Measurements from ENCODE around the gene SRRM3. TPM values are rescaled to one million over a fixed set of nuclear protein-coding genes. Genes with fewer than 3 reads are reported as not detected.

The SRRM3 gene
- total and polyA plus RNA-seq, 9 of the 15 experiments (the other 6 are each of a cell fraction or from before 2014, with no cell fraction given), result 0.04 to 0.91 (median 0.46) TPM; not detected in 2

DNA sequence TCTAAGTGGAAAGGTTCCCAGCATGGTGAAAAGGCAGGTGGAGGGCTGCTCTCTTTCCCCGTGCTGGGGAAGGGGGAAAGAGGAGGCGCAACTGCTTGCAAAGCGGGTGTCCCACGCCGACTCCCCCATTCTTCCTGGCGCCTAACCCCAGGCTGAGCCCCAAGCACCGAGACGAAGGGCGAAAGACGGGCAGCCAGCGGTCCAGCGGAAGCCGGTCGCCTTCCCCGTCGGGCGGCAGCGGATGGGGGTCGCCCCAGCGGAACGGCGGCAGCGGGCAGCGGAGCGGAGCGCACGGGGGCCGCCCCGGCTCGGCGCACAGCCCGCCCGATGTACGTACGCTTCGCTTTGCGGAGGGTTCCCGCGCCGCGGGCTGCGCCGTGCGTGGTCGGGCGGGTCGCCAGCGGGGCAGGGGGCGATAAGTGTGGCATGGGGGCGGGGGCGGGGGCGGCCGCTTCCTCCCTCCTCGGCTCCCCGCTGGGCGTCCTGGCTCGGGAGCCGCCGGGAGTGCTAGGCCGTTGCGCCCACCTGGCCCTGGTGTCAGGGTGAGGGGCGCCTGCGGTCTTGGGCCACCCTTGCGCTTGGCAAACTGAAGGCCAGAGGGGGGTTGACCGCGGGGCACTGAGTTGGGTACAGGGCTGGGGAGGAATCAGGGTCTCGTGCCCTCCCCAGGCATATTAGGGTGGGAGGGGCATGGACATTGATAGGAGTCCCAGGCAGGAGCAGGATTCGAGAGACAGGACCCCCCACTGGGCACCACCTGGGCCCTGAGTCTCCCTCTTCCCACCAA is 65.6 kb downstream of the SRRM3 start (continued):
- TF ChIP-seq, protein P1, sequence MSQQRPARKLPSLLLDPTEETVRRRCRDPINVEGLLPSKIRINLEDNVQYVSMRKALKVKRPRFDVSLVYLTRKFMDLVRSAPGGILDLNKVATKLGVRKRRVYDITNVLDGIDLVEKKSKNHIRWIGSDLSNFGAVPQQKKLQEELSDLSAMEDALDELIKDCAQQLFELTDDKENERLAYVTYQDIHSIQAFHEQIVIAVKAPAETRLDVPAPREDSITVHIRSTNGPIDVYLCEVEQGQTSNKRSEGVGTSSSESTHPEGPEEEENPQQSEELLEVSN (IDR thresholded peaks at IDR 0.05; ENCODE audit: borderline replicate concordance in 1 of 2, extremely low read depth in 1 of 2, insufficient read depth in 1 of 2, insufficient read length in 1 of 2, low read depth in 1 of 2, low read length in 1 of 2, poor library complexity in 1 of 2, severe bottlenecking in 1 of 2), result peak in 1 of 2 experiments; percentile 59
- TF ChIP-seq, protein P2, sequence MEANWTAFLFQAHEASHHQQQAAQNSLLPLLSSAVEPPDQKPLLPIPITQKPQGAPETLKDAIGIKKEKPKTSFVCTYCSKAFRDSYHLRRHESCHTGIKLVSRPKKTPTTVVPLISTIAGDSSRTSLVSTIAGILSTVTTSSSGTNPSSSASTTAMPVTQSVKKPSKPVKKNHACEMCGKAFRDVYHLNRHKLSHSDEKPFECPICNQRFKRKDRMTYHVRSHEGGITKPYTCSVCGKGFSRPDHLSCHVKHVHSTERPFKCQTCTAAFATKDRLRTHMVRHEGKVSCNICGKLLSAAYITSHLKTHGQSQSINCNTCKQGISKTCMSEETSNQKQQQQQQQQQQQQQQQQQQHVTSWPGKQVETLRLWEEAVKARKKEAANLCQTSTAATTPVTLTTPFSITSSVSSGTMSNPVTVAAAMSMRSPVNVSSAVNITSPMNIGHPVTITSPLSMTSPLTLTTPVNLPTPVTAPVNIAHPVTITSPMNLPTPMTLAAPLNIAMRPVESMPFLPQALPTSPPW (CRISPR knock-in tag; IDR thresholded peaks at IDR 0.05), result 0 out of 2 replicates have a peak, but pooled peaks have one; percentile 4
- TF ChIP-seq EZH2 (IDR thresholded peaks at IDR 0.05; ENCODE audit: borderline replicate concordance, low read depth, low read length) (peak; percentile 96; the same call in 1 of the 2 replicates), DIDO1 (tag; IDR thresholded peaks at IDR 0.05; ENCODE audit: low read depth) (no peak), HMG20A (CRISPR knock-in tag; conservative IDR thresholded peaks at IDR 0.05) (no peak), MCM7 (IDR thresholded peaks at IDR 0.05) (no peak), STAT5B (CRISPR knock-in tag; IDR thresholded peaks at IDR 0.05) (no peak), ZNF121 (CRISPR knock-in tag; conservative IDR thresholded peaks at IDR 0.05) (no peak), SNRNP70 (optimal IDR thresholded peaks at IDR 0.05; ENCODE audit: low read depth, low read length) (no peak), KDM1A (IDR thresholded peaks at IDR 0.05) (peak in 1 of 2 experiments; percentile 20; a peak in 1 of 4 replicates), RNF2 (IDR thresholded peaks at IDR 0.05) (no peak), HEY1 (CRISPR knock-in tag; IDR thresholded peaks at IDR 0.05; ENCODE audit: borderline replicate concordance) (no peak)
- TF ChIP-seq, protein P3, sequence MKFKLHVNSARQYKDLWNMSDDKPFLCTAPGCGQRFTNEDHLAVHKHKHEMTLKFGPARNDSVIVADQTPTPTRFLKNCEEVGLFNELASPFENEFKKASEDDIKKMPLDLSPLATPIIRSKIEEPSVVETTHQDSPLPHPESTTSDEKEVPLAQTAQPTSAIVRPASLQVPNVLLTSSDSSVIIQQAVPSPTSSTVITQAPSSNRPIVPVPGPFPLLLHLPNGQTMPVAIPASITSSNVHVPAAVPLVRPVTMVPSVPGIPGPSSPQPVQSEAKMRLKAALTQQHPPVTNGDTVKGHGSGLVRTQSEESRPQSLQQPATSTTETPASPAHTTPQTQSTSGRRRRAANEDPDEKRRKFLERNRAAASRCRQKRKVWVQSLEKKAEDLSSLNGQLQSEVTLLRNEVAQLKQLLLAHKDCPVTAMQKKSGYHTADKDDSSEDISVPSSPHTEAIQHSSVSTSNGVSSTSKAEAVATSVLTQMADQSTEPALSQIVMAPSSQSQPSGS (CRISPR knock-in tag; IDR thresholded peaks at IDR 0.05), result no peak

Measured in K562 (cell line).